B cell (primary cell): ENCODE measurements around the gene RIPK3. TPM values are rescaled to one million over a fixed set of nuclear protein-coding genes. Genes with fewer than 3 reads are reported as not detected.

Experiments used
- ATAC-seq: fragments of 200-7000 bp; cut with Tn5 transposase; one replicate; pipeline ENCODE4 v1.10.0; 2021; ENCODE audit warnings: low read depth, mild to moderate bottlenecking, moderate number of reproducible peaks, moderate library complexity
- CTCF ChIA-PET: fragments of 350-600 bp; sonication (Branson Sonifier 250); formaldehyde crosslinking; loops from one replicate; lab custom pipeline; 2021; ENCODE audit warnings: antibody characterized with exemption, inconsistent platforms; lab: Charles Lee
- POLR2A ChIA-PET: fragments of 350-600 bp; sonication (Branson Sonifier 250); formaldehyde crosslinking; loops from one replicate; lab custom pipeline; 2021; ENCODE audit warnings: antibody characterized with exemption; lab: Charles Lee
- DNase-seq: peaks from one replicate; pipeline ENCODE4 v3.0.0; 2013
- H2AFZ ChIP-seq: 2 replicates; pipeline ENCODE4 v1.6.1; 2012; ENCODE audit warnings: mild to moderate bottlenecking, low read depth, low read length; ENCODE audit not compliant: insufficient read depth, poor library complexity, severe bottlenecking
- H3K27ac ChIP-seq, 2 donors: 1 replicate in 1 of 2; 2 replicates in 1 of 2; pipeline ENCODE4 v1.5.1; 2012 to 2013; ENCODE audit warnings: low read length in 2 of 2, mild to moderate bottlenecking in 2 of 2, moderate library complexity in 1 of 2
- H3K27me3 ChIP-seq, 4 experiments: fragments of 200-600 bp in 1 of 4; sonication (generic) in 1 of 4; replicated peaks in 1 of 4; 1 replicate in 2 of 4; 2 replicates in 2 of 4; pipeline versions ENCODE4 v1.6.1 to v1.7.0; 2013 to 2016; ENCODE audit warnings: low read length in 3 of 4, mild to moderate bottlenecking in 2 of 4, mixed read lengths in 1 of 4, moderate library complexity in 1 of 4; ENCODE audit not compliant: insufficient read depth in 4 of 4, control insufficient read depth in 3 of 4; ENCODE audit errors: control extremely low read depth in 1 of 4
- H3K36me3 ChIP-seq, 2 experiments: replicated peaks in 1 of 2; 1 replicate in 1 of 2; 2 replicates in 1 of 2; pipeline versions ENCODE4 v1.6.1 to v1.7.1; 2013; ENCODE audit warnings: low read length in 1 of 2; ENCODE audit not compliant: insufficient read depth in 2 of 2, control insufficient read depth in 1 of 2; ENCODE audit errors: control extremely low read depth in 1 of 2, extremely low read depth in 1 of 2
- H3K4me1 ChIP-seq, 2 donors: fragments of 200-600 bp in 1 of 2; sonication (generic) in 1 of 2; 1 replicate in 1 of 2; 2 replicates in 1 of 2; pipeline versions ENCODE4 v1.5.1 to v1.6.1; 2013 to 2017; ENCODE audit warnings: low read length in 2 of 2; ENCODE audit not compliant: control insufficient read depth in 2 of 2, insufficient read depth in 2 of 2
- H3K4me2 ChIP-seq: replicated peaks from 2 replicates; pipeline ENCODE3; 2012; ENCODE audit warnings: mild to moderate bottlenecking, low read depth, low read length; ENCODE audit not compliant: poor library complexity, severe bottlenecking
- H3K4me3 ChIP-seq, 5 experiments: fragments of 200-600 bp in 1 of 5; sonication (generic) in 1 of 5; 1 replicate in 3 of 5; 2 replicates in 2 of 5; pipeline versions ENCODE4 v1.5.1 to v1.7.0; 2011 to 2016; ENCODE audit warnings: low read length in 4 of 5, mild to moderate bottlenecking in 4 of 5, low read depth in 2 of 5, control low read depth in 1 of 5, moderate library complexity in 1 of 5; ENCODE audit not compliant: insufficient read depth in 1 of 5; ENCODE audit errors: control extremely low read depth in 1 of 5, extremely low read depth in 1 of 5
- H3K79me2 ChIP-seq: fragments of 200-600 bp; sonication (generic); one replicate; pipeline ENCODE4 v1.6.0; 2016; ENCODE audit warnings: low read length; ENCODE audit not compliant: control insufficient read depth, insufficient read depth
- H3K9ac ChIP-seq: fragments of 200-600 bp; sonication (generic); 2 replicates; pipeline ENCODE4 v1.6.1; 2017; ENCODE audit warnings: mild to moderate bottlenecking, low read length, moderate library complexity
- H3K9me3 ChIP-seq, 3 donors: one replicate each; pipeline versions ENCODE4 v1.6.1 to v1.7.1; 2013; ENCODE audit warnings: low read length in 2 of 3; ENCODE audit not compliant: control insufficient read depth in 2 of 3, insufficient read depth in 1 of 3; ENCODE audit errors: control extremely low read depth in 1 of 3
- H4K20me1 ChIP-seq: 2 replicates; pipeline ENCODE4 v1.6.0; 2012; ENCODE audit warnings: mild to moderate bottlenecking, low read length; ENCODE audit not compliant: insufficient read depth, control insufficient read depth, poor library complexity, severe bottlenecking
- H3K27ac Mint-ChIP-seq: one replicate; pipeline ENCODE4 v1.8.0; 2021; ENCODE audit warnings: mixed read lengths
- H3K27me3 Mint-ChIP-seq: one replicate; pipeline ENCODE4 v1.8.0; 2021; ENCODE audit warnings: mixed read lengths
- H3K4me1 Mint-ChIP-seq: one replicate; pipeline ENCODE4 v1.8.0; 2021; ENCODE audit warnings: mixed read lengths
- H3K4me3 Mint-ChIP-seq: one replicate; pipeline ENCODE4 v1.8.0; 2021; ENCODE audit warnings: mixed read lengths
- H3K9me3 Mint-ChIP-seq: one replicate; pipeline ENCODE4 v1.8.0; 2022; ENCODE audit warnings: mixed read lengths; ENCODE audit not compliant: insufficient read depth
- EZH2 ChIP-seq: IDR thresholded peaks from 2 replicates; pipeline ENCODE4 v1.6.1; 2012; ENCODE audit warnings: borderline replicate concordance, low read depth, mild to moderate bottlenecking, moderate library complexity, low read length; ENCODE audit not compliant: insufficient read depth, poor library complexity, severe bottlenecking
- WGBS: methylation state at CpG from one replicate; pipeline ENCODE4 v1.1.5; 2013; ENCODE audit warnings: missing lambda C conversion rate; ENCODE audit not compliant: insufficient coverage; 5-methylcytosine and 5-hydroxymethylcytosine counted together
- intact Hi-C: fragments of 100-400 bp; cut with micrococcal nuclease; formaldehyde crosslinking; loops from one replicate; pipeline ENCODE4 v1.10.0; 2022
- polyA plus RNA-seq: library from polyadenylated mRNA; depleted of rRNA; stranded (reverse); fragments of >200 nt; gene quantifications from 2 replicates; pipeline ENCODE4 v1.2.3, GENCODE V29; 2012
- total RNA-seq, 2 donors: library from RNA; stranded (reverse); fragments of 120-200 nt in 1 of 2; gene quantifications; 1 replicate in 1 of 2; 2 replicates in 1 of 2; pipeline versions ENCODE4 v1.2.3 to v1.2.4, GENCODE V29; 2013 to 2022
- TF ChIP-seq, protein P1 (sequence below): fragments of 200-600 bp; IDR thresholded peaks from one replicate; pipeline ENCODE4 v1.8.0; 2022; ENCODE audit warnings: antibody characterized with exemption, mild to moderate bottlenecking

RIPK3 gene
- total and polyA plus RNA-seq, 2 donors (not counting 1 experiment from before 2014, with no cell fraction given) = 65.5 to 77.6 TPM

DNA sequence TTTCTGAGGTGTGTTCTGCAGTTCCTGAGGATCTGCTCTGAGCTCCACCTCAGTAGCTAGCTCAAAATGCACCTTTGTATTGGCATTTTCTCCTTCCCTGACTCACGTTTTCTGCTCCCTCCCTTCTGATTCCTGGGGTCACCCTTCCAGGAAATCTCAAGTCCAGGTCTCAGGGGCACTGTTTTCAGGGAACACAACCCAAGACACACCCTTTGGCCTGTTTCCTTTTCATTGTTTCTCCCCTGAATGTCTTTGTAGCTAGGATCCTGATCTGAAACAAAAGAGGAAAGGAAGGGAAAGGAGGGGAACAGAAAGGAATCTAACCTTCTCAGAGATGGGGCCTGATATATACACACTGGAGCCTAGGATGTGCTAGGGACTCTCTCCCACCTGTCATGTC lies 7.3 kb upstream of the RIPK3 start:
- 67% methylated on average over 1 of the region's 1 CpG for WGBS

More for the DNA sequence above, 7.3 kb upstream of the RIPK3 start:
- Histone ChIP-seq H3K36me3 (no peaks in the 10 kb centered on the region), H3K4me3 (no peak overlapping the region), H3K9ac (no peak overlapping the region), H3K79me2 (no peaks in the 10 kb centered on the region), H3K4me1 (no peaks in the 10 kb centered on the region), H4K20me1 (no peaks in the 10 kb centered on the region), H3K4me2 (no peak overlapping the region), H3K9me3 (no peaks in the 10 kb centered on the region), H3K27me3 (peaks cover 0 to 32% (median 9%) of the 10 kb centered on the region in 4 experiments), H2AFZ (no peak overlapping the region), H3K27ac (no peak overlapping the region)
- POLR2A ChIA-PET = no interaction called here
- intact Hi-C loops = no loop called here
- H3K4me3 Mint-ChIP-seq = no peak overlapping the region
- no peaks in the 10 kb centered on the region for H3K4me1 Mint-ChIP-seq
- no peak for ATAC-seq
- no peak overlapping the region for H3K27ac Mint-ChIP-seq
- no peaks in the 10 kb centered on the region for H3K9me3 Mint-ChIP-seq
- CTCF ChIA-PET = interaction anchor here (0.7 to 5.7 kb wide), 2 partner anchors 13 to 84 kb away, joined by 3 to 55 read pairs; partner anchors contain the start of gene ADCY4
- peaks cover 48% of the 10 kb centered on the region for H3K27me3 Mint-ChIP-seq
- TF ChIP-seq EZH2 = no peak
- TF ChIP-seq, protein P1, sequence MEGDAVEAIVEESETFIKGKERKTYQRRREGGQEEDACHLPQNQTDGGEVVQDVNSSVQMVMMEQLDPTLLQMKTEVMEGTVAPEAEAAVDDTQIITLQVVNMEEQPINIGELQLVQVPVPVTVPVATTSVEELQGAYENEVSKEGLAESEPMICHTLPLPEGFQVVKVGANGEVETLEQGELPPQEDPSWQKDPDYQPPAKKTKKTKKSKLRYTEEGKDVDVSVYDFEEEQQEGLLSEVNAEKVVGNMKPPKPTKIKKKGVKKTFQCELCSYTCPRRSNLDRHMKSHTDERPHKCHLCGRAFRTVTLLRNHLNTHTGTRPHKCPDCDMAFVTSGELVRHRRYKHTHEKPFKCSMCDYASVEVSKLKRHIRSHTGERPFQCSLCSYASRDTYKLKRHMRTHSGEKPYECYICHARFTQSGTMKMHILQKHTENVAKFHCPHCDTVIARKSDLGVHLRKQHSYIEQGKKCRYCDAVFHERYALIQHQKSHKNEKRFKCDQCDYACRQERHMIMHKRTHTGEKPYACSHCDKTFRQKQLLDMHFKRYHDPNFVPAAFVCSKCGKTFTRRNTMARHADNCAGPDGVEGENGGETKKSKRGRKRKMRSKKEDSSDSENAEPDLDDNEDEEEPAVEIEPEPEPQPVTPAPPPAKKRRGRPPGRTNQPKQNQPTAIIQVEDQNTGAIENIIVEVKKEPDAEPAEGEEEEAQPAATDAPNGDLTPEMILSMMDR = no peak
- DNase-seq = no peak
